ENCODE data around the gene PTPN20.
"Not testable (repeated sequence)": the region's sequence is repeated elsewhere in the genome, so short reads cannot be mapped to it uniquely, and the experiment has no call there.

DNA sequence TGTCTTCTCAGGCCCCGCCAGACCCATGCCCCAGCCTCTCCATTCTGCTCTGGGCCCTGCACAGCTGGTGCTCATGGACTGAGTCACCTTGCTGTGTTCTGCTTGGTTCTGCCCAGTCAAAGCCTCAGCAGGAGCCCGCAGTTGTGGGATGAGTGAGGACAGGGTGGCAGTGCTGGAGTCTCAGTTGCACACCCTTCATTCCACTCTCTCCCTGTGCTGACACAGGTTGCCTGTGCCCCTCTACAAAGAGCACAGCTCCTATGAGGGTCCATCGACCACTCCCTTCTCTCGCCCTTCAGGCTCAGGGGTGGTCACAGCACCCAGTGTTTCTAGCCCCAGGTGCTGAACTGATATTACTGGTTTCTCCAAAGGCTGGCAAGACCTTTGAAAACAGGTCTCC, 39.6 kb upstream of the PTPN20 start:
- TF ChIP-seq, protein P1, sequence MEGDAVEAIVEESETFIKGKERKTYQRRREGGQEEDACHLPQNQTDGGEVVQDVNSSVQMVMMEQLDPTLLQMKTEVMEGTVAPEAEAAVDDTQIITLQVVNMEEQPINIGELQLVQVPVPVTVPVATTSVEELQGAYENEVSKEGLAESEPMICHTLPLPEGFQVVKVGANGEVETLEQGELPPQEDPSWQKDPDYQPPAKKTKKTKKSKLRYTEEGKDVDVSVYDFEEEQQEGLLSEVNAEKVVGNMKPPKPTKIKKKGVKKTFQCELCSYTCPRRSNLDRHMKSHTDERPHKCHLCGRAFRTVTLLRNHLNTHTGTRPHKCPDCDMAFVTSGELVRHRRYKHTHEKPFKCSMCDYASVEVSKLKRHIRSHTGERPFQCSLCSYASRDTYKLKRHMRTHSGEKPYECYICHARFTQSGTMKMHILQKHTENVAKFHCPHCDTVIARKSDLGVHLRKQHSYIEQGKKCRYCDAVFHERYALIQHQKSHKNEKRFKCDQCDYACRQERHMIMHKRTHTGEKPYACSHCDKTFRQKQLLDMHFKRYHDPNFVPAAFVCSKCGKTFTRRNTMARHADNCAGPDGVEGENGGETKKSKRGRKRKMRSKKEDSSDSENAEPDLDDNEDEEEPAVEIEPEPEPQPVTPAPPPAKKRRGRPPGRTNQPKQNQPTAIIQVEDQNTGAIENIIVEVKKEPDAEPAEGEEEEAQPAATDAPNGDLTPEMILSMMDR (IDR thresholded peaks at IDR 0.05) = not testable (repeated sequence)
- not testable (repeated sequence) for TF ChIP-seq POLR2A (IDR thresholded peaks at IDR 0.05)

Data from right lobe of liver (tissue), 4 donors.